ENCODE results near the gene TERT. TPM values are rescaled to one million over a fixed set of nuclear protein-coding genes. Genes with fewer than 3 reads are reported as not detected.

TERT gene
- total and polyA plus RNA-seq, 2 of the 13 experiments (the other 11 are each of a cell fraction or from before 2014, with no cell fraction given), result 4.3 to 5.9 TPM

DNA sequence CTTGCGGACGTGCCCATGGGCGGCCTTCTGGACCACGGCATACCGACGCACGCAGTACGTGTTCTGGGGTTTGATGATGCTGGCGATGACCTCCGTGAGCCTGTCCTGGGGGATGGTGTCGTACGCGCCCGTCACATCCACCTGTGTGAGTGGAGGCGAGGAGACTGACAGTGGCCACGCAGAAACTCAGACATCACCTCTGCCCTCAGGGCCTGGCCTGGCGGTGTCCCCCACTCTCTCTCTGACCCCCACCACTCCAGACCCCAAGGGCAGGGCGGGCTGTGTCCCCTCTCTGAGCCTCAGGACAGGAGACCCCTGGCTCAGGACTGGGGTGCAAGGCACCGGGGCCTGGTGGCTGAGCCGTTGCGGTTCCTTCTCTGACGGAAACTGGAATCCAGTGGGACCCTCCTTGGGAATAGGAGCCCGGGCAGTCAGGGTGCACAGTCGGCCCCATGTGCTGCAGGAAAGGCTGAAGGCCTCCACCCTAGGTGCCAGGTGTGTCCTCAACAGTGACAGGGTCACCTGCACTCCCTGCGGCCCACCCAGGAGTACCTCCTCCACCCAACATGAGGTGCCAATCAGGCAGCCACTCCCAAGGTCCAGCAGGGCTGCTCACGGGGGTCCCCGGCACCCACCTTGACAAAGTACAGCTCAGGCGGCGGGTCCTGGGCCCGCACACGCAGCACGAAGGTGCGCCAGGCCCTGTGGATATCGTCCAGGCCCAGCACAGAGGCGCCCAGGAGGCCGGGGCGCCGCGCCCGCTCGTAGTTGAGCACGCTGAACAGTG lies 16.0 kb downstream of the TERT start:
- in situ Hi-C loops (cut with HindIII; ENCODE audit: extremely low pct_ligation_motif_present, low pct_unique_long_range_greater_than_20kb), result no loop called here
- H3K27ac ChIP-seq (ENCODE audit: extremely low read length, insufficient read depth, low read length), result no peak overlapping the region
- no peaks in the 10 kb centered on the region for H3K79me2 ChIP-seq (ENCODE audit: insufficient read depth, low read length)
- no peaks in the 10 kb centered on the region for H3K9me3 ChIP-seq (ENCODE audit: low read length)
- POLR2A ChIA-PET, result no interaction called here
- BruUV-seq (replicated peaks), result no TSS peak
- H3K9ac ChIP-seq (ENCODE audit: insufficient read depth, low read depth, low read length), result no peak overlapping the region
- WGBS (ENCODE audit: low lambda C conversion rate), result 69% methylated on average over 8 of the region's 42 CpGs
- no peaks in the 10 kb centered on the region; a peak in 1 of 5 replicates for H3K36me3 ChIP-seq (replicated peaks in 1 of 2; ENCODE audit: control insufficient read depth in 1 of 2, insufficient read depth in 2 of 2, low read length in 2 of 2)
- H3K27me3 ChIP-seq (ENCODE audit: control insufficient read depth in 1 of 2, insufficient read depth in 2 of 2, low read length in 2 of 2), result peaks cover 0 to 17% of the 10 kb centered on the region in 2 experiments; a peak in 4 of 5 replicates
- TF ChIP-seq ZNF792 (CRISPR knock-in tag; IDR thresholded peaks at IDR 0.05), result no peak
- TF ChIP-seq ZNF737 (CRISPR knock-in tag; IDR thresholded peaks at IDR 0.05; ENCODE audit: borderline replicate concordance), result no peak
- TF ChIP-seq, protein P1, sequence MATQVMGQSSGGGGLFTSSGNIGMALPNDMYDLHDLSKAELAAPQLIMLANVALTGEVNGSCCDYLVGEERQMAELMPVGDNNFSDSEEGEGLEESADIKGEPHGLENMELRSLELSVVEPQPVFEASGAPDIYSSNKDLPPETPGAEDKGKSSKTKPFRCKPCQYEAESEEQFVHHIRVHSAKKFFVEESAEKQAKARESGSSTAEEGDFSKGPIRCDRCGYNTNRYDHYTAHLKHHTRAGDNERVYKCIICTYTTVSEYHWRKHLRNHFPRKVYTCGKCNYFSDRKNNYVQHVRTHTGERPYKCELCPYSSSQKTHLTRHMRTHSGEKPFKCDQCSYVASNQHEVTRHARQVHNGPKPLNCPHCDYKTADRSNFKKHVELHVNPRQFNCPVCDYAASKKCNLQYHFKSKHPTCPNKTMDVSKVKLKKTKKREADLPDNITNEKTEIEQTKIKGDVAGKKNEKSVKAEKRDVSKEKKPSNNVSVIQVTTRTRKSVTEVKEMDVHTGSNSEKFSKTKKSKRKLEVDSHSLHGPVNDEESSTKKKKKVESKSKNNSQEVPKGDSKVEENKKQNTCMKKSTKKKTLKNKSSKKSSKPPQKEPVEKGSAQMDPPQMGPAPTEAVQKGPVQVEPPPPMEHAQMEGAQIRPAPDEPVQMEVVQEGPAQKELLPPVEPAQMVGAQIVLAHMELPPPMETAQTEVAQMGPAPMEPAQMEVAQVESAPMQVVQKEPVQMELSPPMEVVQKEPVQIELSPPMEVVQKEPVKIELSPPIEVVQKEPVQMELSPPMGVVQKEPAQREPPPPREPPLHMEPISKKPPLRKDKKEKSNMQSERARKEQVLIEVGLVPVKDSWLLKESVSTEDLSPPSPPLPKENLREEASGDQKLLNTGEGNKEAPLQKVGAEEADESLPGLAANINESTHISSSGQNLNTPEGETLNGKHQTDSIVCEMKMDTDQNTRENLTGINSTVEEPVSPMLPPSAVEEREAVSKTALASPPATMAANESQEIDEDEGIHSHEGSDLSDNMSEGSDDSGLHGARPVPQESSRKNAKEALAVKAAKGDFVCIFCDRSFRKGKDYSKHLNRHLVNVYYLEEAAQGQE (IDR thresholded peaks at IDR 0.05; ENCODE audit: borderline replicate concordance in 1 of 2, low read depth in 1 of 2, low read length in 2 of 2), result no peak
- TF ChIP-seq DNMT1 (CRISPR knock-in tag; IDR thresholded peaks at IDR 0.05), result no peak
- TF ChIP-seq ZNF546 (CRISPR knock-in tag; conservative IDR thresholded peaks at IDR 0.05), result no peak
- no peak for TF ChIP-seq KLF12 (CRISPR knock-in tag; IDR thresholded peaks at IDR 0.05; ENCODE audit: borderline replicate concordance)
- TF ChIP-seq ZNF83 (CRISPR knock-in tag; IDR thresholded peaks at IDR 0.05; ENCODE audit: borderline replicate concordance), result no peak
- TF ChIP-seq, protein P2, sequence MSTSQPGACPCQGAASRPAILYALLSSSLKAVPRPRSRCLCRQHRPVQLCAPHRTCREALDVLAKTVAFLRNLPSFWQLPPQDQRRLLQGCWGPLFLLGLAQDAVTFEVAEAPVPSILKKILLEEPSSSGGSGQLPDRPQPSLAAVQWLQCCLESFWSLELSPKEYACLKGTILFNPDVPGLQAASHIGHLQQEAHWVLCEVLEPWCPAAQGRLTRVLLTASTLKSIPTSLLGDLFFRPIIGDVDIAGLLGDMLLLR (CRISPR knock-in tag; IDR thresholded peaks at IDR 0.05), result no peak
- no peak for TF ChIP-seq ZBTB1 (CRISPR knock-in tag; IDR thresholded peaks at IDR 0.05; ENCODE audit: borderline replicate concordance)
- TF ChIP-seq, protein P3, sequence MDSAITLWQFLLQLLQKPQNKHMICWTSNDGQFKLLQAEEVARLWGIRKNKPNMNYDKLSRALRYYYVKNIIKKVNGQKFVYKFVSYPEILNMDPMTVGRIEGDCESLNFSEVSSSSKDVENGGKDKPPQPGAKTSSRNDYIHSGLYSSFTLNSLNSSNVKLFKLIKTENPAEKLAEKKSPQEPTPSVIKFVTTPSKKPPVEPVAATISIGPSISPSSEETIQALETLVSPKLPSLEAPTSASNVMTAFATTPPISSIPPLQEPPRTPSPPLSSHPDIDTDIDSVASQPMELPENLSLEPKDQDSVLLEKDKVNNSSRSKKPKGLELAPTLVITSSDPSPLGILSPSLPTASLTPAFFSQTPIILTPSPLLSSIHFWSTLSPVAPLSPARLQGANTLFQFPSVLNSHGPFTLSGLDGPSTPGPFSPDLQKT (CRISPR knock-in tag; IDR thresholded peaks at IDR 0.05; ENCODE audit: borderline replicate concordance), result no peak
- TF ChIP-seq ZNF20 (CRISPR knock-in tag; IDR thresholded peaks at IDR 0.05), result no peak
- no peak for TF ChIP-seq U2AF2 (IDR thresholded peaks at IDR 0.05; ENCODE audit: low read depth, low read length)
- H2AFZ ChIP-seq (ENCODE audit: low read length), result no peak overlapping the region
- no peaks in the 10 kb centered on the region for H4K20me1 ChIP-seq (ENCODE audit: insufficient read depth, low read length)
- ATAC-seq (no peak; the same call in 2 of the 3 replicates), DNase-seq (ENCODE audit: low spot score) (no peak), FAIRE-seq (no peak)
- H3K4me2 ChIP-seq (ENCODE audit: low read depth, low read length), result no peak overlapping the region
- no peaks in the 10 kb centered on the region for H3K4me1 ChIP-seq (ENCODE audit: insufficient read depth, low read length)
- no peak overlapping the region for H3K4me3 ChIP-seq (replicated peaks in 1 of 3; ENCODE audit: insufficient read depth in 1 of 3, low read depth in 2 of 3, low read length in 3 of 3)
- CTCF ChIA-PET (ENCODE audit: low intra/inter-chr PET ratio, low total read pairs), result no interaction called here
- intact Hi-C loops (cut with micrococcal nuclease; ENCODE audit: unreplicated experiment), result no loop called here

All from HepG2 (cell line).